HL-60 (cell line): ENCODE data around the gene PARD3.

Experiments used
- DNase-seq, 2 experiments: peaks; one replicate each; pipeline ENCODE4 v3.0.0-alpha.2; 2010 to 2020; ENCODE audit warnings: low read depth in 1 of 2, low spot score in 1 of 2
- H3K27ac ChIP-seq: fragments of 250-450 bp; sonication (Bioruptor Pico); replicated peaks from 2 replicates; pipeline ENCODE4 v1.5.1; 2020; ENCODE audit warnings: mild to moderate bottlenecking, moderate library complexity
- H3K27me3 ChIP-seq: fragments of 250-450 bp; sonication (Bioruptor Pico); 2 replicates; pipeline ENCODE4 v1.5.1; 2021; ENCODE audit warnings: mild to moderate bottlenecking, moderate library complexity; ENCODE audit not compliant: insufficient read depth, poor library complexity, severe bottlenecking
- H3K4me3 ChIP-seq: replicated peaks from 2 replicates; pipeline ENCODE4 v1.5.1; 2011; ENCODE audit warnings: mild to moderate bottlenecking, control low read depth, low read length; ENCODE audit not compliant: insufficient read depth
- CTCF ChIP-seq: IDR thresholded peaks from one replicate; pipeline ENCODE4 v1.5.1; 2011; ENCODE audit warnings: low read length, control low read depth, inconsistent platforms; ENCODE audit not compliant: insufficient read depth
- GABPA ChIP-seq: IDR thresholded peaks from 2 replicates; pipeline ENCODE4 v1.6.1; 2012; ENCODE audit warnings: low read depth
- POLR2AphosphoS5 ChIP-seq: IDR thresholded peaks from 2 replicates; pipeline ENCODE4 v1.6.1; 2012; ENCODE audit warnings: low read depth
- SPI1 ChIP-seq: IDR thresholded peaks from 2 replicates; pipeline ENCODE4 v1.6.1; 2012; ENCODE audit warnings: low read depth, mild to moderate bottlenecking, borderline replicate concordance
- TF ChIP-seq, protein P1 (sequence below): IDR thresholded peaks from 2 replicates; pipeline ENCODE4 v1.6.1; 2012; ENCODE audit warnings: low read depth; ENCODE audit not compliant: insufficient replicate concordance

Gene PARD3

DNA sequence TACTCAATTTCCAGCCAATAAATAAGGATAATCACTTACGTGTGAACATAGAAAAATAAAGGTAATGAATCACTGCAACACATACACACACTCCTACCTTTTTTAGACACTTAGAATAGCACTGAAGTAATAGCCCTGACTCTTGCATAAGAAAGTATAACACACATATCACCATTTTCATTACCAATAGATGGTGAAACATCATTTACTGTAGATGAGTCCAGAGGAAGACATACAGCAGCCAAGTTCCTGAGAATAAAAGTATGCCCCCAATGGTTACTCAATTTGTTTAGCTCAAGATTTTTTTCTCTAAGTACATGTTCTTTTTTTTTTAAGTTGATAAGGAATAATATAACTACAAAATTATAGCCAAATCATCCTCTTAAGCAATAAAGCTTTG, 316.3 kb downstream of the PARD3 start:
- H3K4me3 ChIP-seq, result no peak overlapping the region
- no peaks in the 10 kb centered on the region for H3K27me3 ChIP-seq
- DNase-seq, result no peak
- TF ChIP-seq, protein P1, sequence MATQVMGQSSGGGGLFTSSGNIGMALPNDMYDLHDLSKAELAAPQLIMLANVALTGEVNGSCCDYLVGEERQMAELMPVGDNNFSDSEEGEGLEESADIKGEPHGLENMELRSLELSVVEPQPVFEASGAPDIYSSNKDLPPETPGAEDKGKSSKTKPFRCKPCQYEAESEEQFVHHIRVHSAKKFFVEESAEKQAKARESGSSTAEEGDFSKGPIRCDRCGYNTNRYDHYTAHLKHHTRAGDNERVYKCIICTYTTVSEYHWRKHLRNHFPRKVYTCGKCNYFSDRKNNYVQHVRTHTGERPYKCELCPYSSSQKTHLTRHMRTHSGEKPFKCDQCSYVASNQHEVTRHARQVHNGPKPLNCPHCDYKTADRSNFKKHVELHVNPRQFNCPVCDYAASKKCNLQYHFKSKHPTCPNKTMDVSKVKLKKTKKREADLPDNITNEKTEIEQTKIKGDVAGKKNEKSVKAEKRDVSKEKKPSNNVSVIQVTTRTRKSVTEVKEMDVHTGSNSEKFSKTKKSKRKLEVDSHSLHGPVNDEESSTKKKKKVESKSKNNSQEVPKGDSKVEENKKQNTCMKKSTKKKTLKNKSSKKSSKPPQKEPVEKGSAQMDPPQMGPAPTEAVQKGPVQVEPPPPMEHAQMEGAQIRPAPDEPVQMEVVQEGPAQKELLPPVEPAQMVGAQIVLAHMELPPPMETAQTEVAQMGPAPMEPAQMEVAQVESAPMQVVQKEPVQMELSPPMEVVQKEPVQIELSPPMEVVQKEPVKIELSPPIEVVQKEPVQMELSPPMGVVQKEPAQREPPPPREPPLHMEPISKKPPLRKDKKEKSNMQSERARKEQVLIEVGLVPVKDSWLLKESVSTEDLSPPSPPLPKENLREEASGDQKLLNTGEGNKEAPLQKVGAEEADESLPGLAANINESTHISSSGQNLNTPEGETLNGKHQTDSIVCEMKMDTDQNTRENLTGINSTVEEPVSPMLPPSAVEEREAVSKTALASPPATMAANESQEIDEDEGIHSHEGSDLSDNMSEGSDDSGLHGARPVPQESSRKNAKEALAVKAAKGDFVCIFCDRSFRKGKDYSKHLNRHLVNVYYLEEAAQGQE, result no peak
- TF ChIP-seq POLR2AphosphoS5 (no peak), SPI1 (no peak), CTCF (no peak), GABPA (no peak)
- no peak overlapping the region for H3K27ac ChIP-seq

DNA sequence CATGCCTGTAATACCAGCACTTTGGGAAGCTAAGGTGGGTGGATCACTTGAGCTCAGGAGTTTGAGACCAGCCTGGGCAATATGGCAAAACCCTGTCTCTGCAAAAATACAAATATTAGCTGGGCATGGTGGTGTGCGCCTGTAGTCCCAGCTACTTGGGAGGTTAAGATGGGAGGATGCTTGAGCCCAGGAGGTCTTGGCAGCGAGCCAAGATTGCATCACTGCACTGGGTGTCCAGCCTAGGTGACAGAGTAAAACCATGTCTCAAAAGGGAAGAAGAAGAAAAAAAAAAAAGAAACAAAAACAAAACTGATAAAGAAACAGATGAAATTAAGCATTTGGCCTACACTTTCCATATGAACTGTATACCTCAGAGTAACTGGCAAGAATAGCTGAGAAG, 319.2 kb downstream of the PARD3 start:
- Histone ChIP-seq H3K27me3 (no peaks in the 10 kb centered on the region), H3K4me3 (no peak overlapping the region), H3K27ac (no peak overlapping the region)
- DNase-seq, result peak in 1 of 2 experiments; percentile 3
- TF ChIP-seq CTCF (no peak), GABPA (no peak), POLR2AphosphoS5 (no peak), SPI1 (no peak)
- TF ChIP-seq, protein P1, result no peak

DNA sequence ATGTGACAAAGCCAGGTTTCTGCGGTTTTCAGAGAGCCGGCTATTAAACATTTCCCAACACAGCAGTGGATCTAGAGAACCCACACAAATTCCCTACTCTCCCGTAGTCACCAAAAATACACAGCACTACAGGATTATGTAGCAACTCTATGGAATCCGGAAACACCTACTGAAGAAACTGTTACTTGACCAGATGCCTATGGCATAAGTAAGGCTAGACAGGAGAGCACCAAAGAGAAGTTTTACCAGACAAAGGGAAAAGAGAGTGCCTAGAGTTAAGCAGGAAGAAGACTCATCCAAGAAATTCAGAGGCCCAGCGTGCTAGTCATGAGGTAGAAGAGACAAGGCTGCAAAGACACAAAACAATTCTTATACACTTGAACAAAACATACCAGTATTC, 321.1 kb downstream of the PARD3 start:
- DNase-seq, result no peak
- TF ChIP-seq SPI1, result no peak
- no peak for TF ChIP-seq CTCF
- no peak for TF ChIP-seq GABPA
- no peak for TF ChIP-seq POLR2AphosphoS5
- TF ChIP-seq, protein P1, result no peak
- Histone ChIP-seq H3K27me3 (no peaks in the 10 kb centered on the region), H3K4me3 (no peak overlapping the region), H3K27ac (no peak overlapping the region)
